Activated CD4-positive, alpha-beta T cell treated with anti-CD3 and anti-CD28 coated beads, Interleukin-2, amount 50 U/mL, for 1 hour (primary cell): ENCODE measurements around the gene DNAH1.

Experiments used
- DNase-seq: peaks from one replicate; pipeline ENCODE4 v3.0.0-alpha.2; 2020

DNAH1 gene

GRCh38 chr3:52406791-52407510 lies 90.8 kb downstream of the DNAH1 start:
- no peak for DNase-seq

GRCh38 chr3:52407779-52408178 lies 91.7 kb downstream of the DNAH1 start:
- DNase-seq = no peak

- no peak for DNase-seq
Measured at GRCh38 chr3:52408466-52408865, 92.3 kb downstream of the DNAH1 start.

GRCh38 chr3:52415800-52416199 lies 99.7 kb downstream of the DNAH1 start:
- DNase-seq = no peak

GRCh38 chr3:52420388-52420787 lies 104.3 kb downstream of the DNAH1 start:
- DNase-seq = no peak

GRCh38 chr3:52422669-52423068 lies 106.5 kb downstream of the DNAH1 start:
- DNase-seq = no peak

GRCh38 chr3:52423173-52423572 lies 107.1 kb downstream of the DNAH1 start:
- DNase-seq = no peak

- DNase-seq = peak; percentile 24
Measured at GRCh38 chr3:52428151-52429005, 112.3 kb downstream of the DNAH1 start.

- DNase-seq = no peak
Measured at GRCh38 chr3:52429031-52429430, 112.9 kb downstream of the DNAH1 start.

- no peak for DNase-seq
Measured at GRCh38 chr3:52429779-52430415, 113.8 kb downstream of the DNAH1 start.

GRCh38 chr3:52430416-52430810 lies 114.3 kb downstream of the DNAH1 start:
- DNase-seq = no peak

- DNase-seq = no peak
Measured at GRCh38 chr3:52431459-52432223, 115.5 kb downstream of the DNAH1 start.

GRCh38 chr3:52432225-52432624 lies 116.1 kb downstream of the DNAH1 start:
- no peak for DNase-seq

GRCh38 chr3:52432691-52433141 lies 116.6 kb downstream of the DNAH1 start:
- no peak for DNase-seq

GRCh38 chr3:52433328-52433995 lies 117.3 kb downstream of the DNAH1 start:
- no peak for DNase-seq

GRCh38 chr3:52433996-52434479 lies 117.9 kb downstream of the DNAH1 start:
- no peak for DNase-seq

GRCh38 chr3:52434491-52435115 lies 118.5 kb downstream of the DNAH1 start:
- no peak for DNase-seq

- DNase-seq = no peak
Measured at GRCh38 chr3:52435246-52436101, 119.4 kb downstream of the DNAH1 start.

GRCh38 chr3:52436500-52437149 lies 120.5 kb downstream of the DNAH1 start:
- DNase-seq = no peak
